HepG2 (cell line): Measurements from ENCODE around the gene M1AP. TPM values are rescaled to one million over a fixed set of nuclear protein-coding genes. Genes with fewer than 3 reads are reported as not detected.

Experiments
- ATAC-seq: fragments of 200-7000 bp; cut with Tn5 transposase; 3 replicates; pipeline ENCODE4 v1.9.1; 2020; ENCODE audit warnings: mild to moderate bottlenecking, moderate library complexity
- BruUV-seq: library from RNA; stranded (reverse); fragments of 400-500 nt; replicated peaks from 2 replicates; lab custom pipeline; 2021; lab: Mats Ljungman, UMichigan
- CTCF ChIA-PET: fragments of 300-600 bp; formaldehyde crosslinking; extraction: SDS; loops from one replicate; lab custom pipeline; 2021; ENCODE audit warnings: low total read pairs, inconsistent platforms, low intra/inter-chr PET ratio; lab: Yijun Ruan, JAX
- POLR2A ChIA-PET: fragments of 350-600 bp; sonication (Branson Sonifier 250); formaldehyde crosslinking; loops from one replicate; lab custom pipeline; 2020; ENCODE audit warnings: antibody characterized with exemption, inconsistent platforms; lab: Yijun Ruan, JAX
- DNase-seq: peaks from one replicate; pipeline ENCODE4 v3.0.0-alpha.2; 2015; ENCODE audit warnings: low spot score
- FAIRE-seq: peaks from 3 replicates; lab custom pipeline; 2011; peaks lifted over from hg19 to GRCh38; lab: Jason Lieb, UNC
- H2AFZ ChIP-seq: one replicate; pipeline ENCODE4 v1.6.1; 2011; ENCODE audit warnings: low read length, inconsistent platforms
- H3K27ac ChIP-seq: fragments of 300-600 bp; 3 replicates; pipeline ENCODE4 v1.8.0; 2011; ENCODE audit warnings: mixed run types, mild to moderate bottlenecking, mixed read lengths, low read length, inconsistent platforms; ENCODE audit not compliant: insufficient read depth; ENCODE audit errors: extremely low read length
- H3K27me3 ChIP-seq, 2 experiments: fragments of 200-600 bp in 1 of 2; 2 replicates in 1 of 2; 3 replicates in 1 of 2; pipeline versions ENCODE4 v1.6.0 to v1.8.0; 2011; ENCODE audit warnings: low read length in 2 of 2, mild to moderate bottlenecking in 2 of 2, moderate library complexity in 2 of 2, inconsistent platforms in 1 of 2; ENCODE audit not compliant: insufficient read depth in 2 of 2, control insufficient read depth in 1 of 2
- H3K36me3 ChIP-seq, 2 experiments: fragments of 200-600 bp in 1 of 2; replicated peaks in 1 of 2; 2 replicates in 1 of 2; 3 replicates in 1 of 2; pipeline versions ENCODE4 v1.5.1 to v1.8.0; 2011; ENCODE audit warnings: low read length in 2 of 2, inconsistent platforms in 1 of 2; ENCODE audit not compliant: insufficient read depth in 2 of 2, control insufficient read depth in 1 of 2
- H3K4me1 ChIP-seq: 2 replicates; pipeline ENCODE4 v1.5.1; 2012; ENCODE audit warnings: low read length, inconsistent platforms; ENCODE audit not compliant: insufficient read depth
- H3K4me2 ChIP-seq: 2 replicates; pipeline ENCODE4 v1.6.0; 2011; ENCODE audit warnings: low read depth, low read length, inconsistent platforms
- H3K4me3 ChIP-seq, 3 experiments: fragments of 200-600 bp in 1 of 3; sonication (generic), shearing (Covaris generic) in 1 of 3; replicated peaks in 1 of 3; 2 replicates each; pipeline ENCODE4 v1.5.1; 2011 to 2016; ENCODE audit warnings: low read length in 3 of 3, inconsistent platforms in 2 of 3, low read depth in 2 of 3, mild to moderate bottlenecking in 2 of 3, control low read depth in 1 of 3, mixed read lengths in 1 of 3; ENCODE audit not compliant: insufficient read depth in 1 of 3
- H3K79me2 ChIP-seq: one replicate; pipeline ENCODE4 v1.6.1; 2011; ENCODE audit warnings: low read length, inconsistent platforms; ENCODE audit not compliant: insufficient read depth
- H3K9ac ChIP-seq: 2 replicates; pipeline ENCODE4 v1.6.0; 2011; ENCODE audit warnings: mild to moderate bottlenecking, low read depth, low read length, inconsistent platforms; ENCODE audit not compliant: insufficient read depth
- H3K9me3 ChIP-seq: 2 replicates; pipeline ENCODE4 v1.5.1; 2012; ENCODE audit warnings: mild to moderate bottlenecking, low read length
- H4K20me1 ChIP-seq: 2 replicates; pipeline ENCODE4 v1.6.0; 2011; ENCODE audit warnings: inconsistent platforms, mild to moderate bottlenecking, low read length, moderate library complexity; ENCODE audit not compliant: insufficient read depth
- CC2D1A ChIP-seq: sonication (generic); formaldehyde crosslinking; IDR thresholded peaks from 2 replicates; pipeline ENCODE4 v1.8.1; 2023; ENCODE audit warnings: mild to moderate bottlenecking, missing genetic modification reagents
- HIVEP1 ChIP-seq: sonication (generic); formaldehyde crosslinking; IDR thresholded peaks from 2 replicates; pipeline ENCODE4 v1.4.0; 2020; ENCODE audit warnings: mild to moderate bottlenecking, missing genetic modification reagents
- NFAT5 ChIP-seq: sonication (generic); formaldehyde crosslinking; IDR thresholded peaks from 2 replicates; pipeline ENCODE4 v1.4.0; 2020; ENCODE audit warnings: missing genetic modification reagents
- PRPF4 ChIP-seq: fragments of 200-400 bp; formaldehyde crosslinking; IDR thresholded peaks from 2 replicates; pipeline ENCODE4 v1.6.1; 2016; ENCODE audit warnings: low read length, low read depth; ENCODE audit not compliant: poor library complexity, severe bottlenecking
- RBM39 ChIP-seq: fragments of 200-400 bp; formaldehyde crosslinking; IDR thresholded peaks from one replicate; pipeline ENCODE4 v1.6.1; 2018; ENCODE audit warnings: antibody characterized with exemption, mild to moderate bottlenecking, low read depth, low read length; ENCODE audit not compliant: poor library complexity, severe bottlenecking
- SRSF4 ChIP-seq: fragments of 200-400 bp; formaldehyde crosslinking; IDR thresholded peaks from one replicate; pipeline ENCODE4 v1.6.1; 2018; ENCODE audit warnings: mild to moderate bottlenecking, low read depth, low read length, moderate library complexity; ENCODE audit not compliant: poor library complexity, severe bottlenecking
- TEAD3 ChIP-seq: optimal IDR thresholded peaks from 2 replicates; pipeline ENCODE3; 2016; ENCODE audit warnings: borderline replicate concordance
- THAP7 ChIP-seq: sonication (generic); formaldehyde crosslinking; IDR thresholded peaks from 2 replicates; pipeline ENCODE4 v1.8.1; 2023; ENCODE audit warnings: mild to moderate bottlenecking, missing genetic modification reagents
- ZNF329 ChIP-seq: sonication (generic); formaldehyde crosslinking; IDR thresholded peaks from 2 replicates; pipeline ENCODE4 v1.9.0; 2021; ENCODE audit warnings: low read depth, mild to moderate bottlenecking, missing genetic modification reagents
- ZNF567 ChIP-seq: sonication (generic); formaldehyde crosslinking; IDR thresholded peaks from 2 replicates; pipeline ENCODE4 v1.8.1; 2023; ENCODE audit warnings: mild to moderate bottlenecking, missing genetic modification reagents, borderline replicate concordance
- ZNF577 ChIP-seq: sonication (generic); formaldehyde crosslinking; IDR thresholded peaks from 2 replicates; pipeline ENCODE4 v1.4.0; 2020; ENCODE audit warnings: mild to moderate bottlenecking, low read depth, missing genetic modification reagents, borderline replicate concordance
- ZNF709 ChIP-seq: sonication (generic); formaldehyde crosslinking; IDR thresholded peaks from 2 replicates; pipeline ENCODE4 v1.5.0; 2020; ENCODE audit warnings: mild to moderate bottlenecking, missing genetic modification reagents
- ZNF720 ChIP-seq: sonication (generic); formaldehyde crosslinking; IDR thresholded peaks from 2 replicates; pipeline ENCODE4 v1.4.0; 2020; ENCODE audit warnings: missing genetic modification reagents
- ZNF772 ChIP-seq: sonication (generic); formaldehyde crosslinking; IDR thresholded peaks from 2 replicates; pipeline ENCODE4 v1.5.0; 2020; ENCODE audit warnings: mild to moderate bottlenecking, missing genetic modification reagents
- WGBS: methylation state at CpG from one replicate; pipeline ENCODE4 v1.1.6; 2017; ENCODE audit warnings: low lambda C conversion rate; 5-methylcytosine and 5-hydroxymethylcytosine counted together
- in situ Hi-C: cut with HindIII; loops from 2 replicates; pipeline ENCODE4 v1.10.0; 2017; ENCODE audit warnings: low pct_unique_long_range_greater_than_20kb; ENCODE audit not compliant: extremely low pct_ligation_motif_present
- intact Hi-C: fragments of 100-400 bp; cut with micrococcal nuclease; formaldehyde crosslinking; loops from one replicate; pipeline ENCODE4 v1.10.0; 2022; ENCODE audit not compliant: unreplicated experiment
- polyA plus RNA-seq, 8 experiments: library from polyadenylated mRNA; depleted of rRNA in 3 of 8; stranded (reverse) in 7 of 8; unstranded in 1 of 8; fragments of >200 nt; fragmentation: Illumina TruSeq in 4 of 8; extraction: Trizol in 4 of 8; gene quantifications; 2 replicates each; pipeline versions ENCODE4 v1.2.1 to v1.2.3, GENCODE V29; 2011 to 2016; ENCODE audit warnings: low read depth in 4 of 8, missing spikeins in 1 of 8, mixed read lengths in 1 of 8; ENCODE audit not compliant: insufficient read depth in 1 of 8
- total RNA-seq, 5 experiments: library from RNA; depleted of rRNA; stranded (reverse); fragments of >200 nt; fragmentation: Illumina TruSeq; extraction: Trizol; gene quantifications; 2 replicates each; pipeline ENCODE4 v1.2.3, GENCODE V29; 2016; ENCODE audit warnings: low read depth in 1 of 5
- TF ChIP-seq, protein P1 (sequence below): IDR thresholded peaks from 2 replicates; pipeline ENCODE4 v1.6.1; 2018; ENCODE audit warnings: missing genetic modification reagents, mild to moderate bottlenecking, missing compliant biosample characterization
- TF ChIP-seq, protein P2 (sequence below): IDR thresholded peaks from 2 replicates; pipeline ENCODE4 v1.6.1; 2016; ENCODE audit warnings: low read depth, borderline replicate concordance

The M1AP gene
- total and polyA plus RNA-seq, 2 of the 13 experiments (the other 11 are each of a cell fraction or from before 2014, with no cell fraction given): not detected

DNA sequence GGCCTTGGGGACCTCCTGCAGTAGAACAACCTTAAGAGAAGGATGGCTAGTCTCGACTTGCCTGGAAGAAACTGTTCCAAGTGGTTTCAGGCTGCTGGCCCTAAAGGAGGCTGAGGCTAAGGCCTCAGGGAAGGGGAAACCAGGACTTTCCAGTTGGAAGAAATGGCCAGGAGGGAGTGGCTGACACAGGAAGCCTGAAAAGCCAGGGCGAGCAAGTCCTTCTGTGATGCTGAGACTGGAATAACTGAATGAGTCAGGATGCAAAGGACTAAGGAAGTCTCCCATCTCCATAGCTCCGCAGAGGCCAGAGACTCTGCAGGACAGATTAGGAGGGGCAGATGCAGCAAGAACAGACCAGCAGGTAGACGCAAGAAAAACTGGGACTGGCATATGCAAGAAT, 111.0 kb downstream of the M1AP start:
- Histone ChIP-seq H3K9ac (no peak overlapping the region), H3K27me3 (peaks cover 4 to 33% of the 10 kb centered on the region in 2 experiments; a peak in 3 of 5 replicates), H3K27ac (no peak overlapping the region), H3K9me3 (no peaks in the 10 kb centered on the region), H3K79me2 (no peaks in the 10 kb centered on the region), H3K4me1 (peaks cover under 1% of the 10 kb centered on the region; the same call in 1 of the 2 replicates), H3K36me3 (peaks cover 3 to 6% of the 10 kb centered on the region in 2 experiments; a peak in 3 of 5 replicates), H2AFZ (no peak overlapping the region), H4K20me1 (no peaks in the 10 kb centered on the region), H3K4me2 (no peak overlapping the region), H3K4me3 (no peak overlapping the region)
- ATAC-seq (no peak), FAIRE-seq (no peak), DNase-seq (no peak)
- intact Hi-C loops: no loop called here
- POLR2A ChIA-PET: no interaction called here
- BruUV-seq: no TSS peak
- TF ChIP-seq RBM39 (no peak), PRPF4 (no peak), NFAT5 (CRISPR knock-in tag) (no peak), CC2D1A (CRISPR knock-in tag) (no peak), THAP7 (CRISPR knock-in tag) (no peak), ZNF720 (CRISPR knock-in tag) (no peak), TEAD3 (no peak), SRSF4 (no peak), ZNF772 (no peak), ZNF709 (CRISPR knock-in tag) (no peak), HIVEP1 (CRISPR knock-in tag) (no peak), ZNF329 (no peak), ZNF567 (CRISPR knock-in tag) (no peak), ZNF577 (CRISPR knock-in tag) (no peak)
- TF ChIP-seq, protein P1, sequence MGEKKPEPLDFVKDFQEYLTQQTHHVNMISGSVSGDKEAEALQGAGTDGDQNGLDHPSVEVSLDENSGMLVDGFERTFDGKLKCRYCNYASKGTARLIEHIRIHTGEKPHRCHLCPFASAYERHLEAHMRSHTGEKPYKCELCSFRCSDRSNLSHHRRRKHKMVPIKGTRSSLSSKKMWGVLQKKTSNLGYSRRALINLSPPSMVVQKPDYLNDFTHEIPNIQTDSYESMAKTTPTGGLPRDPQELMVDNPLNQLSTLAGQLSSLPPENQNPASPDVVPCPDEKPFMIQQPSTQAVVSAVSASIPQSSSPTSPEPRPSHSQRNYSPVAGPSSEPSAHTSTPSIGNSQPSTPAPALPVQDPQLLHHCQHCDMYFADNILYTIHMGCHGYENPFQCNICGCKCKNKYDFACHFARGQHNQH: no peak
- TF ChIP-seq, protein P2, sequence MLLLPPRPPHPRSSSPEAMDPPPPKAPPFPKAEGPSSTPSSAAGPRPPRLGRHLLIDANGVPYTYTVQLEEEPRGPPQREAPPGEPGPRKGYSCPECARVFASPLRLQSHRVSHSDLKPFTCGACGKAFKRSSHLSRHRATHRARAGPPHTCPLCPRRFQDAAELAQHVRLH: no peak
- 46% methylated on average over 4 of the region's 4 CpGs for WGBS
- CTCF ChIA-PET: no interaction called here
- in situ Hi-C loops: no loop called here
